ENCODE results near the gene KLHL22. TPM values are rescaled to one million over a fixed set of nuclear protein-coding genes. Genes with fewer than 3 reads are reported as not detected.

KLHL22 gene
- total and polyA plus RNA-seq, 2 donors, result 11.0 to 14.2 TPM

DNA sequence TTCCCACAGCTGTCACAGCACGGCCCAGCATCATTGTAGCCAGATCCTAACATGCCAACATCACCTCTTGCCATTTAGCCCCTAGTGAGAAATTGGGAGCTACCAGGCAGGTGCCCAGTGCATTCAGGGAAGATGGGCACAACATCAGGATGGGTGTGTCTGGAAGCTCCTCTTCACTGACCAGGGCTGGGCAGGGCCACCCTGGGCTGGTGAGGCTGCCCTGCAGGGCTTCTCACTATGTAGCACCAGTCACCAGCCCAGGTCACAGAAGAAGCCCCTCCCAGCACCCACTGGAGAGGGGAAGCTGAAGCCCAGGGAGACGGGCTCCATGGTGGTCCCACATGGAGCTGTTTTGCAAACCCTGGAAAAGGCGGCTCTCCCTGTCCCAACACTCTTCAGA, 87.8 kb downstream of the KLHL22 start:
- Histone ChIP-seq H3K9me3 (ENCODE audit: control insufficient read depth in 2 of 2, insufficient read depth in 1 of 2, low read length in 1 of 2) (no peaks in the 10 kb centered on the region), H3K4me3 (ENCODE audit: low read length in 2 of 2) (no peak overlapping the region), H3K36me3 (ENCODE audit: control insufficient read depth in 2 of 2, insufficient read depth in 2 of 2, low read length in 1 of 2) (peaks cover 11 to 26% of the 10 kb centered on the region in 2 donors), H3K27ac (ENCODE audit: low read depth in 1 of 2, low read length in 1 of 2) (no peak overlapping the region), H3K4me1 (ENCODE audit: control insufficient read depth in 2 of 2, insufficient read depth in 2 of 2, low read length in 2 of 2) (no peaks in the 10 kb centered on the region), H3K27me3 (ENCODE audit: control insufficient read depth in 2 of 2, insufficient read depth in 1 of 2, low read length in 1 of 2) (no peaks in the 10 kb centered on the region)
- 95% methylated on average over 3 of the region's 3 CpGs for WGBS
- DNase-seq (ENCODE audit: low read depth in 6 of 9, low spot score in 9 of 9), result no peak

DNA sequence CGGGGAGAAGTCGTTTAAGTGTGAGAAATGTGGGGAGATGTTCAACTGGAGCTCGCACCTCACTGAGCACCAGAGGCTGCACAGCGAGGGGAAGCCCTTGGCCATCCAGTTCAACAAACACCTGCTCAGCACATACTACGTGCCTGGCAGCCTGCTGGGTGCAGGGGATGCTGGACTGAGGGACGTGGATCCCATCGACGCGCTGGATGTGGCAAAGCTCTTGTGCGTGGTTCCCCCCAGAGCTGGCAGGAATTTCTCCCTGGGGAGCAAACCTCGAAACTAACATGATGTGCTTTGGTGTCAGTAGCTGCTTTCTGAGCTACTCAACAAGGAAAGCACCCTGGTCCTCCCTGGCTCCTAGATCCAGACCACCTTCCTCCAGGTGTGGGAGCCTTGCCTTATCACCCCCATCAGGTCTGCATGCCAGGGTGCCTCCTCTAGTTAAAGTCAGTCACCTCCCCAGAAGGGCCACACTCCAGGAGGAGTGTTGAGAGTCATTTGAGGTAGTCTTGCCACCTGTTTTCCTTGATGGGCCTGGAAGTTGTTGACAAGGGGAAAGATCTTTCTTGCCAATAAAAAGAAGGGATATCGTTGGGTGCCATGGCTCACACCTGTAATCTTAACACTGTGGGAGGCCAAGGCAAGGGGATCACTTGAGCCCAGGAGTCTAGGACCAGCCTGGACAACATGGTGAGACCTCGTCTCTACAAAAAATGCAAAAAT, 88.7 kb downstream of the KLHL22 start:
- H3K36me3 ChIP-seq (ENCODE audit: control insufficient read depth in 2 of 2, insufficient read depth in 2 of 2, low read length in 1 of 2), result peaks cover 11 to 26% of the 10 kb centered on the region in 2 donors
- H3K9me3 ChIP-seq (ENCODE audit: control insufficient read depth in 2 of 2, insufficient read depth in 1 of 2, low read length in 1 of 2), result no peaks in the 10 kb centered on the region
- WGBS, result 97% methylated on average over 13 of the region's 13 CpGs
- no peak for DNase-seq (ENCODE audit: low read depth in 6 of 9, low spot score in 9 of 9)
- no peak overlapping the region for H3K27ac ChIP-seq (ENCODE audit: low read depth in 1 of 2, low read length in 1 of 2)
- H3K4me1 ChIP-seq (ENCODE audit: control insufficient read depth in 2 of 2, insufficient read depth in 2 of 2, low read length in 2 of 2), result no peaks in the 10 kb centered on the region
- H3K27me3 ChIP-seq (ENCODE audit: control insufficient read depth in 2 of 2, insufficient read depth in 1 of 2, low read length in 1 of 2), result no peaks in the 10 kb centered on the region
- no peak overlapping the region for H3K4me3 ChIP-seq (ENCODE audit: low read length in 2 of 2)

DNA sequence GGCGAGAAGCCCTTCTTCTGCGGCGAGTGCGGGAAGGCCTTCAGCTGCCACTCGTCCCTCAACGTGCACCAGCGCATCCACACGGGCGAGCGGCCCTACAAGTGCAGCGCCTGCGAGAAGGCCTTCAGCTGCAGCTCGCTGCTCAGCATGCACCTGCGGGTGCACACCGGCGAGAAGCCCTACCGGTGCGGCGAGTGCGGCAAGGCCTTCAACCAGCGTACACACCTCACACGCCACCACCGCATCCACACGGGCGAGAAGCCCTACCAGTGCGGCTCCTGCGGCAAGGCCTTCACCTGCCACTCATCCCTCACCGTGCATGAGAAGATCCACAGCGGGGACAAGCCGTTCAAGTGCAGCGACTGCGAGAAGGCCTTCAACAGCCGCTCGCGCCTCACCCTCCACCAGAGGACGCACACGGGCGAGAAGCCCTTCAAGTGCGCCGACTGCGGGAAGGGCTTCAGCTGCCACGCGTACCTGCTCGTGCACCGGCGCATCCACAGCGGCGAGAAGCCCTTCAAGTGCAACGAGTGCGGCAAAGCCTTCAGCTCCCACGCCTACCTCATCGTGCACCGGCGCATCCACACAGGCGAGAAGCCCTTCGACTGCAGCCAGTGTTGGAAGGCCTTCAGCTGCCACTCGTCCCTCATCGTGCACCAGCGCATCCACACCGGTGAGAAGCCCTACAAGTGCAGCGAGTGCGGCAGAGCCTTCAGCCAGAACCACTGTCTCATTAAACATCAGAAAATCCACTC, 89.5 kb downstream of the KLHL22 start:
- peaks cover 11 to 26% of the 10 kb centered on the region in 2 donors for H3K36me3 ChIP-seq (ENCODE audit: control insufficient read depth in 2 of 2, insufficient read depth in 2 of 2, low read length in 1 of 2)
- WGBS, result 97% methylated on average over 62 of the region's 62 CpGs

GRCh38 chr22:20405291-20405930, 90.2 kb downstream of the KLHL22 start:
- WGBS, result 98% methylated on average over 45 of the region's 45 CpGs
- Histone ChIP-seq H3K4me1 (ENCODE audit: control insufficient read depth in 2 of 2, insufficient read depth in 2 of 2, low read length in 2 of 2) (no peaks in the 10 kb centered on the region), H3K27ac (ENCODE audit: low read depth in 1 of 2, low read length in 1 of 2) (no peak overlapping the region), H3K9me3 (ENCODE audit: control insufficient read depth in 2 of 2, insufficient read depth in 1 of 2, low read length in 1 of 2) (no peaks in the 10 kb centered on the region), H3K27me3 (ENCODE audit: control insufficient read depth in 2 of 2, insufficient read depth in 1 of 2, low read length in 1 of 2) (no peaks in the 10 kb centered on the region), H3K4me3 (ENCODE audit: low read length in 2 of 2) (no peak overlapping the region), H3K36me3 (ENCODE audit: control insufficient read depth in 2 of 2, insufficient read depth in 2 of 2, low read length in 1 of 2) (peaks cover 12 to 31% of the 10 kb centered on the region in 2 donors)
- no peak for DNase-seq (ENCODE audit: low read depth in 6 of 9, low spot score in 9 of 9)

More for the DNA sequence above, 89.5 kb downstream of the KLHL22 start:
- DNase-seq (ENCODE audit: low read depth in 6 of 9, low spot score in 9 of 9), result no peak
- no peaks in the 10 kb centered on the region for H3K4me1 ChIP-seq (ENCODE audit: control insufficient read depth in 2 of 2, insufficient read depth in 2 of 2, low read length in 2 of 2)
- H3K4me3 ChIP-seq (ENCODE audit: low read length in 2 of 2), result no peak overlapping the region
- no peaks in the 10 kb centered on the region for H3K9me3 ChIP-seq (ENCODE audit: control insufficient read depth in 2 of 2, insufficient read depth in 1 of 2, low read length in 1 of 2)
- H3K27me3 ChIP-seq (ENCODE audit: control insufficient read depth in 2 of 2, insufficient read depth in 1 of 2, low read length in 1 of 2), result no peaks in the 10 kb centered on the region
- no peak overlapping the region for H3K27ac ChIP-seq (ENCODE audit: low read depth in 1 of 2, low read length in 1 of 2)

DNA sequence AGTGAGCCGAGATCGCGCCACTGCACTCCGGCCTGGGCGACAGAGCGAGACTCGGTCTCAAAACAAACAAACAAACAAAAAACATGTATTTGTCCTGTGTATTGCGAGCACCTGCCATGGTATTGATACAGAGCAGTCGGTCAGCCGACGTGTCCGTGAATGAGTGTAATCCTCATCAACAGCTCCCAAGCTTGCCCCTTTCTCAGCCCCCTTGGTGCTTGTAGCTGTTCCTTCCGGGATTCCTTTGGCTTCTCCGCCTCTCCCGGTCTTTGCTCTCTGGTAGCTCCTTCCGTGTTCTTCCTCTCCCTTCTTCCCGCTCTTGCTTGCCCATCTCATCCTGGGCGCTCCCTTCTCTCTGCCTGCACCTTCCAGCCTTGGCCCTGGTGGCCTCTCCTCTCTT, 90.7 kb downstream of the KLHL22 start:
- Histone ChIP-seq H3K4me1 (ENCODE audit: control insufficient read depth in 2 of 2, insufficient read depth in 2 of 2, low read length in 2 of 2) (no peaks in the 10 kb centered on the region), H3K27ac (ENCODE audit: low read depth in 1 of 2, low read length in 1 of 2) (no peak overlapping the region), H3K36me3 (ENCODE audit: control insufficient read depth in 2 of 2, insufficient read depth in 2 of 2, low read length in 1 of 2) (peaks cover 17 to 31% of the 10 kb centered on the region in 2 donors), H3K27me3 (ENCODE audit: control insufficient read depth in 2 of 2, insufficient read depth in 1 of 2, low read length in 1 of 2) (no peaks in the 10 kb centered on the region), H3K9me3 (ENCODE audit: control insufficient read depth in 2 of 2, insufficient read depth in 1 of 2, low read length in 1 of 2) (no peaks in the 10 kb centered on the region), H3K4me3 (ENCODE audit: low read length in 2 of 2) (no peak overlapping the region)
- 98% methylated on average over 18 of the region's 18 CpGs for WGBS
- no peak for DNase-seq (ENCODE audit: low read depth in 6 of 9, low spot score in 9 of 9)

DNA sequence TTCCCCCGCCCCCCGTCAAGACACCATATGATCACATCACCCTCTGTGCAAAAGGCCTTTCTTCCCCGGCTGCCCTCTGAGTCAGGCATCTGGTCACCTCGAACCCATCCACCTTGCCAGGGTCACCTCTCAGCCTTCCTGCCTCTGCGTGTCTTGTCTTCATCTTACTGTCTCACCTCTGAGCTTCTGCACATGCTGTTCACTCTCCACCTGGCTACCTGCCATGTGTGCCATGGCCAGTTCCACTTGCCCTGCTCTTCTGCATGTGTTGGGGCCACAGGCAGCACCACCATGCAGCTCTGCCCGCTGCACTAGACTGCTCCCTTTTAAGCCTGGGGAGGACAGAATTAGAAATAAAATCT, 91.8 kb downstream of the KLHL22 start:
- Histone ChIP-seq H3K27ac (ENCODE audit: low read depth in 1 of 2, low read length in 1 of 2) (no peak overlapping the region), H3K4me1 (ENCODE audit: control insufficient read depth in 2 of 2, insufficient read depth in 2 of 2, low read length in 2 of 2) (no peaks in the 10 kb centered on the region), H3K4me3 (ENCODE audit: low read length in 2 of 2) (no peak overlapping the region), H3K27me3 (ENCODE audit: control insufficient read depth in 2 of 2, insufficient read depth in 1 of 2, low read length in 1 of 2) (no peaks in the 10 kb centered on the region), H3K9me3 (ENCODE audit: control insufficient read depth in 2 of 2, insufficient read depth in 1 of 2, low read length in 1 of 2) (no peaks in the 10 kb centered on the region), H3K36me3 (ENCODE audit: control insufficient read depth in 2 of 2, insufficient read depth in 2 of 2, low read length in 1 of 2) (peaks cover 17 to 31% of the 10 kb centered on the region in 2 donors)
- 97% methylated on average over 6 of the region's 6 CpGs for WGBS
- no peak for DNase-seq (ENCODE audit: low read depth in 6 of 9, low spot score in 9 of 9)

DNA sequence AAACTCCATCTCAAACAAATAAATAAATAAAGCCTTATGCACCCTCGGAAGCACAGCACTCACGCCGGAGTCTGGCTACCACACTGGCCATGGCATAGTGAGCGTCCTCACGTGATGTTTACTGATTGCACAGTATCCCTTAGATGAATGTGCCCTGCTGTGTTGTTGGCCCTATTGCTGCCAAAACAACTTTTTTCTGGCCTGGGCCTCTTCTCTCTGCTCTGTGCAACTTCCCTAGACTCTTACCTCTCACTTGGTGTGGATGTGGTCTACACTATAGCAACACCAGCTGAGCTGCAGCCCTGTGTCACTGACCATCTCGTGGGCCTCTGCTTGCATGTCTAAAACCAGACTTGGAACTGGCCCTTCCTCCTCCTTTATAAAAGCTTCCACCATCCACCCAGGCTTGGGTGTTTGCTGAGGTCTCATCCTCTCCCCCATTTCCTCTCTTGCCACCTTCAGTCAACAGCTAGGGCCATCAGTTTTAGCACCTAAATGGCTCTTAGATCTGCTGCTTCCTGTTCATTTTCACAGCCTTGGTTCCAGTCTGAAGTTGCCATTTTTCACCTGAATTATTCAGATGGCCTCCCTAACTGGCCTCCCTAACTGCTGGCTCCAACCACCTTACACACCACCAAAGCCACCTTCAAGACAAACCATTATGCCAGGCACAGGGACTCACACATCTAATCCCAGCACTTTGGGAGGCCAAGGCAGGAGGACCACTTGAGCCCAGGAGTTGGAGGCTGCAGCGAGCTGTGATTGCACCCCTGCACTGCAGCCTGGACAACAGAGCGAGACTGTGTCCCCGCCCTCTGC, 92.4 kb downstream of the KLHL22 start:
- peaks cover 17 to 31% of the 10 kb centered on the region in 2 donors for H3K36me3 ChIP-seq (ENCODE audit: control insufficient read depth in 2 of 2, insufficient read depth in 2 of 2, low read length in 1 of 2)
- H3K9me3 ChIP-seq (ENCODE audit: control insufficient read depth in 2 of 2, insufficient read depth in 1 of 2, low read length in 1 of 2), result no peaks in the 10 kb centered on the region
- 96% methylated on average over 9 of the region's 9 CpGs for WGBS
- H3K4me3 ChIP-seq (ENCODE audit: low read length in 2 of 2), result no peak overlapping the region
- no peak for DNase-seq (ENCODE audit: low read depth in 6 of 9, low spot score in 9 of 9)
- H3K27me3 ChIP-seq (ENCODE audit: control insufficient read depth in 2 of 2, insufficient read depth in 1 of 2, low read length in 1 of 2), result no peaks in the 10 kb centered on the region
- H3K27ac ChIP-seq (ENCODE audit: low read depth in 1 of 2, low read length in 1 of 2), result no peak overlapping the region
- H3K4me1 ChIP-seq (ENCODE audit: control insufficient read depth in 2 of 2, insufficient read depth in 2 of 2, low read length in 2 of 2), result no peaks in the 10 kb centered on the region

- no peak for DNase-seq (ENCODE audit: low read depth in 6 of 9, low spot score in 9 of 9)
- Histone ChIP-seq H3K4me1 (ENCODE audit: control insufficient read depth in 2 of 2, insufficient read depth in 2 of 2, low read length in 2 of 2) (no peaks in the 10 kb centered on the region), H3K27ac (ENCODE audit: low read depth in 1 of 2, low read length in 1 of 2) (no peak overlapping the region), H3K9me3 (ENCODE audit: control insufficient read depth in 2 of 2, insufficient read depth in 1 of 2, low read length in 1 of 2) (no peaks in the 10 kb centered on the region), H3K4me3 (ENCODE audit: low read length in 2 of 2) (no peak overlapping the region), H3K36me3 (ENCODE audit: control insufficient read depth in 2 of 2, insufficient read depth in 2 of 2, low read length in 1 of 2) (peaks cover 10 to 24% of the 10 kb centered on the region in 2 donors), H3K27me3 (ENCODE audit: control insufficient read depth in 2 of 2, insufficient read depth in 1 of 2, low read length in 1 of 2) (no peaks in the 10 kb centered on the region)
- 97% methylated on average over 13 of the region's 13 CpGs for WGBS
Observed at GRCh38 chr22:20401376-20402014, 94.1 kb downstream of the KLHL22 start.

All from thymus (tissue), 11 donors.